GM23248 (cell line): ENCODE measurements around the gene EGFR. TPM values are rescaled to one million over a fixed set of nuclear protein-coding genes. Genes with fewer than 3 reads are reported as not detected.

Experiments used
- DNase-seq: peaks from one replicate; pipeline ENCODE4 v3.0.0-alpha.2; 2015
- H2AFZ ChIP-seq: fragments of 200-600 bp; sonication (generic); 2 replicates; pipeline ENCODE4 v1.6.1; 2016; ENCODE audit warnings: antibody characterized with exemption
- H3F3A ChIP-seq: fragments of 200-600 bp; sonication (generic); 2 replicates; pipeline ENCODE4 v1.6.1; 2016; ENCODE audit warnings: mild to moderate bottlenecking, antibody characterized with exemption, mixed run types; ENCODE audit not compliant: insufficient read depth
- H3K27ac ChIP-seq: fragments of 200-600 bp; sonication (generic); 2 replicates; pipeline ENCODE4 v1.5.1; 2016; ENCODE audit warnings: mild to moderate bottlenecking
- H3K27me3 ChIP-seq: fragments of 200-600 bp; sonication (generic); replicated peaks from 2 replicates; pipeline ENCODE4 v1.6.1; 2016; ENCODE audit warnings: mild to moderate bottlenecking; ENCODE audit not compliant: insufficient read depth
- H3K36me3 ChIP-seq: fragments of 200-600 bp; sonication (generic); 2 replicates; pipeline ENCODE4 v1.6.1; 2016; ENCODE audit warnings: low read depth, mild to moderate bottlenecking
- H3K4me1 ChIP-seq: fragments of 200-600 bp; sonication (generic); 2 replicates; pipeline ENCODE4 v1.6.1; 2016; ENCODE audit warnings: mild to moderate bottlenecking; ENCODE audit not compliant: insufficient read depth
- H3K4me2 ChIP-seq: fragments of 200-600 bp; sonication (generic); one replicate; pipeline ENCODE4 v1.6.1; 2016; ENCODE audit warnings: mild to moderate bottlenecking; ENCODE audit not compliant: unreplicated experiment
- H3K4me3 ChIP-seq: fragments of 200-600 bp; sonication (generic); 2 replicates; pipeline ENCODE4 v1.5.1; 2016; ENCODE audit warnings: mild to moderate bottlenecking
- H3K79me2 ChIP-seq: fragments of 200-600 bp; sonication (generic); 2 replicates; pipeline ENCODE4 v1.6.1; 2016; ENCODE audit warnings: mild to moderate bottlenecking; ENCODE audit not compliant: insufficient read depth
- H3K9ac ChIP-seq: fragments of 200-600 bp; sonication (generic); 2 replicates; pipeline ENCODE4 v1.6.1; 2016; ENCODE audit warnings: mild to moderate bottlenecking
- H3K9me2 ChIP-seq: fragments of 200-600 bp; sonication (generic); 2 replicates; pipeline ENCODE4 v1.6.1; 2016; ENCODE audit warnings: mixed run types, mild to moderate bottlenecking, moderate library complexity; ENCODE audit not compliant: insufficient read depth
- H3K9me3 ChIP-seq: fragments of 200-600 bp; sonication (generic); one replicate; pipeline ENCODE4 v1.6.1; 2017; ENCODE audit warnings: low read depth
- H4K20me1 ChIP-seq: fragments of 200-600 bp; sonication (generic); 2 replicates; pipeline ENCODE4 v1.6.0; 2016; ENCODE audit not compliant: insufficient read depth
- EZH2 ChIP-seq: fragments of 200-600 bp; sonication (generic); IDR thresholded peaks from 2 replicates; pipeline ENCODE4 v1.6.1; 2018; ENCODE audit warnings: antibody characterized with exemption, mild to moderate bottlenecking; ENCODE audit not compliant: insufficient read depth, poor library complexity, severe bottlenecking
- EZH2phosphoT487 ChIP-seq: fragments of 200-600 bp; sonication (generic); IDR thresholded peaks from 2 replicates; pipeline ENCODE4 v1.6.1; 2018; ENCODE audit warnings: antibody characterized with exemption, moderate library complexity, mild to moderate bottlenecking, low read depth; ENCODE audit not compliant: insufficient read depth
- WGBS, 2 experiments: methylation state at CpG; one replicate each; pipeline ENCODE4 v1.1.6; 2015 to 2017; ENCODE audit warnings: low lambda C conversion rate in 2 of 2, low coverage in 1 of 2; ENCODE audit errors: missing lambda C conversion rate in 2 of 2; 5-methylcytosine and 5-hydroxymethylcytosine counted together
- in situ Hi-C: fragments of 300-500 bp; cut with MboI; formaldehyde crosslinking; loops from 2 replicates; pipeline ENCODE4 v1.15.0; 2020
- polyA plus RNA-seq: library from polyadenylated mRNA; unstranded; fragments of >200 nt; fragmentation: Nextera tagmentation; extraction: Ambion mirVana; gene quantifications from 2 replicates; pipeline ENCODE4 v1.2.1, GENCODE V29; 2016
- total RNA-seq: library from RNA; depleted of rRNA; stranded (reverse); fragments of >200 nt; shearing (Covaris generic); gene quantifications from 2 replicates; pipeline ENCODE4 v1.2.3, GENCODE V29; 2014

Gene EGFR
- total and polyA plus RNA-seq, 2 experiments from 2014 or later, result 48.7 to 53.5 TPM

GRCh38 chr7:55067748-55068147, 48.9 kb downstream of the EGFR start:
- H3K9me3 ChIP-seq, result no peaks in the 10 kb centered on the region
- no peaks in the 10 kb centered on the region for H4K20me1 ChIP-seq
- H3K4me3 ChIP-seq, result no peak overlapping the region
- no peak overlapping the region for H3K9ac ChIP-seq
- H2AFZ ChIP-seq, result no peak overlapping the region
- peaks cover 69% of the 10 kb centered on the region for H3K4me1 ChIP-seq
- WGBS, 2 experiments, result 95% methylated on average over 13 to 14 of the region's 14 CpGs
- H3K36me3 ChIP-seq, result no peaks in the 10 kb centered on the region
- H3K4me2 ChIP-seq, result no peak overlapping the region
- peaks cover 69% of the 10 kb centered on the region for H3F3A ChIP-seq
- DNase-seq, result no peak
- no peaks in the 10 kb centered on the region for H3K27me3 ChIP-seq
- in situ Hi-C loops, result no loop called here
- peaks cover 76% of the 10 kb centered on the region for H3K79me2 ChIP-seq
- no peak for TF ChIP-seq EZH2
- TF ChIP-seq EZH2phosphoT487, result no peak
- no peak overlapping the region for H3K27ac ChIP-seq
- H3K9me2 ChIP-seq, result no peaks in the 10 kb centered on the region

- H4K20me1 ChIP-seq, result no peaks in the 10 kb centered on the region
- no peak overlapping the region for H3K4me2 ChIP-seq
- H3F3A ChIP-seq, result peaks cover 64% of the 10 kb centered on the region
- TF ChIP-seq EZH2phosphoT487 (no peak), EZH2 (no peak)
- no peaks in the 10 kb centered on the region for H3K9me2 ChIP-seq
- no peak overlapping the region for H2AFZ ChIP-seq
- no peak overlapping the region for H3K9ac ChIP-seq
- no peak overlapping the region for H3K27ac ChIP-seq
- H3K36me3 ChIP-seq, result no peaks in the 10 kb centered on the region
- WGBS, 2 experiments, result 54 to 60% methylated on average over 5 of the region's 5 CpGs
- in situ Hi-C loops, result no loop called here
- peaks cover 68% of the 10 kb centered on the region for H3K79me2 ChIP-seq
- H3K4me1 ChIP-seq, result peaks cover 69% of the 10 kb centered on the region
- no peaks in the 10 kb centered on the region for H3K27me3 ChIP-seq
- H3K4me3 ChIP-seq, result no peak overlapping the region
- DNase-seq, result peak; percentile 44
- H3K9me3 ChIP-seq, result no peaks in the 10 kb centered on the region
Observed at GRCh38 chr7:55069271-55069792, 50.5 kb downstream of the EGFR start.

- Histone ChIP-seq H3K4me3 (no peak overlapping the region), H3K36me3 (no peaks in the 10 kb centered on the region), H3K9ac (no peak overlapping the region), H2AFZ (no peak overlapping the region), H3K4me1 (peaks cover 71% of the 10 kb centered on the region), H3K9me2 (no peaks in the 10 kb centered on the region), H3K9me3 (no peaks in the 10 kb centered on the region), H4K20me1 (no peaks in the 10 kb centered on the region), H3K27ac (no peak overlapping the region), H3K4me2 (no peak overlapping the region), H3K27me3 (no peaks in the 10 kb centered on the region), H3K79me2 (peaks cover 75% of the 10 kb centered on the region), H3F3A (peaks cover 64% of the 10 kb centered on the region)
- in situ Hi-C loops, result no loop called here
- TF ChIP-seq EZH2, result no peak
- no peak for TF ChIP-seq EZH2phosphoT487
- 87 to 88% methylated on average over 9 of the region's 9 CpGs for WGBS, 2 experiments
- DNase-seq, result no peak
Observed at GRCh38 chr7:55070271-55070743, 51.5 kb downstream of the EGFR start.

GRCh38 chr7:55070854-55071253, 52.0 kb downstream of the EGFR start:
- in situ Hi-C loops, result no loop called here

More at GRCh38 chr7:55070854-55071253, 52.0 kb downstream of the EGFR start:
- Histone ChIP-seq H2AFZ (no peak overlapping the region), H3K4me3 (no peak overlapping the region), H3K4me2 (no peak overlapping the region), H3K36me3 (no peaks in the 10 kb centered on the region), H3K9ac (0 out of 2 replicates have a peak overlapping the region, but pooled peaks have one; percentile 81), H3K27ac (peak overlapping the region; percentile 93; the same call in 1 of the 2 replicates), H3K27me3 (no peaks in the 10 kb centered on the region), H3K79me2 (peaks cover 80% of the 10 kb centered on the region), H3K9me2 (no peaks in the 10 kb centered on the region), H3F3A (peaks cover 63% of the 10 kb centered on the region), H4K20me1 (no peaks in the 10 kb centered on the region), H3K9me3 (no peaks in the 10 kb centered on the region), H3K4me1 (peaks cover 72% of the 10 kb centered on the region)
- no peak for DNase-seq
- TF ChIP-seq EZH2 (no peak), EZH2phosphoT487 (no peak)
- 53 to 57% methylated on average over 8 of the region's 8 CpGs for WGBS, 2 experiments
